Smooth muscle cell of the umbilical artery (primary cell): ENCODE results near the gene FGF6. TPM values are rescaled to one million over a fixed set of nuclear protein-coding genes. Genes with fewer than 3 reads are reported as not detected.

Experiments
- total RNA-seq: library from RNA; depleted of rRNA; stranded (reverse); fragments of >200 nt; gene quantifications from 2 replicates; pipeline ENCODE4 v1.2.3, GENCODE V29; 2014

Gene FGF6, protein sequence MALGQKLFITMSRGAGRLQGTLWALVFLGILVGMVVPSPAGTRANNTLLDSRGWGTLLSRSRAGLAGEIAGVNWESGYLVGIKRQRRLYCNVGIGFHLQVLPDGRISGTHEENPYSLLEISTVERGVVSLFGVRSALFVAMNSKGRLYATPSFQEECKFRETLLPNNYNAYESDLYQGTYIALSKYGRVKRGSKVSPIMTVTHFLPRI
- total RNA-seq, result not detected in 2 replicates

DNA sequence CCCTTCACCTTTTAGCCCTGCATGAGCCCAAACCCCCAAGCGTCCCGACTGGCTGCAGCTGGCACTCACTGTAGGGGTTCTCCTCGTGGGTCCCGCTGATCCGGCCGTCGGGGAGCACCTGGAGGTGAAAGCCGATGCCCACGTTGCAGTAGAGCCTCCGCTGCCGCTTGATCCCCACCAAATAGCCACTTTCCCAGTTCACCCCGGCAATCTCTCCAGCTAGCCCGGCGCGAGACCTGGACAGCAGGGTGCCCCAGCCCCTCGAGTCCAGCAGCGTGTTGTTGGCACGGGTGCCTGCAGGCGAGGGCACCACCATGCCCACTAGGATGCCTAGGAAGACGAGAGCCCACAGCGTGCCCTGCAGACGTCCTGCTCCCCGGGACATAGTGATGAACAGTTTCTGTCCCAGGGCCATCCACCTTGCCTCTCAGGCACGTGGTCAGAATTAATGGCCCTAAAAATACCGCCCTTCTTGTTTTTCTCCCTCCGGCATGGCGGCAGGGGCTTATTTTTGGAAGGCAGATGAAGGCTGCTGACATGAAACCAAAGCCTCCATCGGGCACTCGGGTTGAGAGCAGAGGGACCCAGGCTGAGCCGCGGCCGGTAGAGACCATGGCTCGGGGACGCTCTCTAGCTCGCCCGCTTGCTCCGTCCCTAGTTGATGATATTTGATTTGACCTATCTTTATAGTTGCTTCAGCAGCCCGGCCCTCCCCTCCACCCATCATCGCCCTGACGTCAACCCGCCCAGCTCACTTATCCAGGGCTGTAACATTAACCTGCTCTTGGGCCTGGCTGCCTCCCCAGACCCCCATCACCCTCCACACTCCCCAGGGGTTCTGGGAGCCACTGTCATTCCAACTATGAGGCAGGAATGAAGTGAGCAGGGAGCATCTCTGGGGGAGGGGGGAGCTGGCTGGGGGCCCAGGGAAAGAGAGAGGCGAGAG lies at the start of gene FGF6:
FGF6 (minus strand) TSS at position 660 of the 946 bp plus-strand sequence; CDS start at position 415, 245 bp downstream.

Other genes with a start within 250 kb of the FGF6 start
- 105 and 204 TPM in 2 replicates for gene CCND2, start 172.1 kb downstream of the FGF6 start, total RNA-seq
- gene TIGAR, start 124.6 kb downstream of the FGF6 start, total RNA-seq, result 17.8 and 27.9 TPM in 2 replicates
- not detected in 2 replicates for gene FGF23, start 66.1 kb downstream of the FGF6 start, total RNA-seq
- gene RAD51AP1, start 93.1 kb upstream of the FGF6 start, total RNA-seq, result 1.8 and 13.3 TPM in 2 replicates
- 46.1 and 52.9 TPM in 2 replicates for gene DYRK4, start 116.4 kb upstream of the FGF6 start, total RNA-seq
- 0.30 and 1.7 TPM in 2 replicates for gene AKAP3, start 203.2 kb upstream of the FGF6 start, total RNA-seq
- 46.6 and 60.0 TPM in 2 replicates for gene NDUFA9, start 203.3 kb upstream of the FGF6 start, total RNA-seq